ENCODE measurements around the gene PSMG4. TPM values are rescaled to one million over a fixed set of nuclear protein-coding genes. Genes with fewer than 3 reads are reported as not detected.

PSMG4 gene
- total RNA-seq, 1 donor from 2014 or later = 24.1 TPM

DNA sequence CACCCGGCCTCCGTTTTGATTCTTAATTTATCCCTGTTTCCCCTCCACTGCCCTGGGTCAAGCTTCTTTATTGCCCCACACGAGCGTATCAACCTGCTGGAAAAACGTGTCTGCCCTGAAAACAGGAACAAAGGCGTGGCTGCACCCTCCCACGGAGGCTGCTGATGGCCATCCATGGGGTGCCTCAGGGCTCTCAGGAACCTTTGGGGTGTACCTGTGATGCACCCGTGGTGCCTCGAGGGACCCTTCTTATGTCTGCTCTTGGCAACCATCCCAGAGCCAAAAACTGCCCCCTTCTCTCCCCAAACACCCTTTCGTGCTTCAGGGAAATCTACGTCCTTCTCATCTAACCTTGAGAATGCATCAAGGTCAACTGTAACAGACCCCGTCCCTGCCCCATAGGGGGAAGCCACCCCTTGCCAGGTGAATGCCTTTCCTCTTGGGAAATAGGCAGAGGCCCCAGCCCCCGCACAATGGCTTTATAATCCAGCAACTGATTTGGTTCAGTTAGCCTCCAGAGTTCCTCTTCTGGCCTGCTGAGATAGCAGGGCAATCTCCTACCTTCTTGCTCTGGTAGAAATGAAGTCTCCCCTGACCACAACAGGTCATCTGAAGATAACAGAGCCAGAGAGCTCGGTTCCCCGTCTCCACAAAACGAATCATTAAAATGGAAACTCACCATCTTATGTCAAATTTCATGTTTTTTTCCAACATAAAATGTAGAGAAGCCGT is 29.4 kb downstream of the PSMG4 start:
- Mint-ChIP-seq H3K4me1 (ENCODE audit: unreplicated experiment) (no peaks in the 10 kb centered on the region), H3K36me3 (peaks cover 23% of the 10 kb centered on the region), H3K27ac (no peak overlapping the region), H3K9me3 (no peaks in the 10 kb centered on the region), H3K4me3 (no peak overlapping the region), H3K27me3 (no peaks in the 10 kb centered on the region)
- no peak for DNase-seq (ENCODE audit: extremely low spot score, unreplicated experiment)
- TF ChIP-seq, protein P1, sequence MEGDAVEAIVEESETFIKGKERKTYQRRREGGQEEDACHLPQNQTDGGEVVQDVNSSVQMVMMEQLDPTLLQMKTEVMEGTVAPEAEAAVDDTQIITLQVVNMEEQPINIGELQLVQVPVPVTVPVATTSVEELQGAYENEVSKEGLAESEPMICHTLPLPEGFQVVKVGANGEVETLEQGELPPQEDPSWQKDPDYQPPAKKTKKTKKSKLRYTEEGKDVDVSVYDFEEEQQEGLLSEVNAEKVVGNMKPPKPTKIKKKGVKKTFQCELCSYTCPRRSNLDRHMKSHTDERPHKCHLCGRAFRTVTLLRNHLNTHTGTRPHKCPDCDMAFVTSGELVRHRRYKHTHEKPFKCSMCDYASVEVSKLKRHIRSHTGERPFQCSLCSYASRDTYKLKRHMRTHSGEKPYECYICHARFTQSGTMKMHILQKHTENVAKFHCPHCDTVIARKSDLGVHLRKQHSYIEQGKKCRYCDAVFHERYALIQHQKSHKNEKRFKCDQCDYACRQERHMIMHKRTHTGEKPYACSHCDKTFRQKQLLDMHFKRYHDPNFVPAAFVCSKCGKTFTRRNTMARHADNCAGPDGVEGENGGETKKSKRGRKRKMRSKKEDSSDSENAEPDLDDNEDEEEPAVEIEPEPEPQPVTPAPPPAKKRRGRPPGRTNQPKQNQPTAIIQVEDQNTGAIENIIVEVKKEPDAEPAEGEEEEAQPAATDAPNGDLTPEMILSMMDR (conservative IDR thresholded peaks at IDR 0.05) = no peak

GRCh38 chr6:3288711-3289663 is 30.2 kb downstream of the PSMG4 start:
- H3K36me3 Mint-ChIP-seq = peaks cover 27% of the 10 kb centered on the region
- TF ChIP-seq, protein P1 (conservative IDR thresholded peaks at IDR 0.05) = no peak
- no peak for DNase-seq (ENCODE audit: extremely low spot score, unreplicated experiment)
- no peak overlapping the region for H3K27ac Mint-ChIP-seq
- no peaks in the 10 kb centered on the region for H3K9me3 Mint-ChIP-seq
- no peak overlapping the region for H3K4me3 Mint-ChIP-seq
- no peaks in the 10 kb centered on the region for H3K4me1 Mint-ChIP-seq (ENCODE audit: unreplicated experiment)
- H3K27me3 Mint-ChIP-seq = no peaks in the 10 kb centered on the region

DNA sequence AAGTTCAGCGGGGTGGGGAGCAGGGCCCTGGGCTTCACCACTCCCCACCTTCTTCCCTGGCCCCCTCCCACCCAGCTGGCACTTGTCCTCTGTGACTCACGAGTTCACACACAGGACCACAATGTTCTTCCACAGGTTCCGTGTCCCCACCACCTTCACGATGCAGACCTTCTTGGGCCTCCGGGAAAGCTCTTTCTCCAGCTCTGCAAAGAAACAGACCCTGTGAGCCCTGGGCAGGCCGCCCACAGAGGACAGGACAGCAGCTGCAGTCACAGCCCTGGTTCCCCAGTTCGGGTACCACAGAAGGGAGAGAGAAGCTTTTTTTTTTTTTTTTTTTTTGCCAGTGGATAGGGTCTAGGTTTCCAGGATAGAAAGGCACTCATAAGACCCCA is 30.9 kb downstream of the PSMG4 start:
- Mint-ChIP-seq H3K27ac (no peak overlapping the region), H3K27me3 (no peaks in the 10 kb centered on the region), H3K9me3 (no peaks in the 10 kb centered on the region), H3K4me1 (ENCODE audit: unreplicated experiment) (no peaks in the 10 kb centered on the region), H3K36me3 (peaks cover 27% of the 10 kb centered on the region), H3K4me3 (no peak overlapping the region)
- TF ChIP-seq, protein P1 (conservative IDR thresholded peaks at IDR 0.05) = no peak
- DNase-seq (ENCODE audit: extremely low spot score, unreplicated experiment) = no peak

GRCh38 chr6:3290149-3290930 is 31.6 kb downstream of the PSMG4 start:
- Mint-ChIP-seq H3K27ac (no peak overlapping the region), H3K4me3 (no peak overlapping the region), H3K9me3 (no peaks in the 10 kb centered on the region), H3K36me3 (peaks cover 32% of the 10 kb centered on the region), H3K27me3 (no peaks in the 10 kb centered on the region), H3K4me1 (ENCODE audit: unreplicated experiment) (no peaks in the 10 kb centered on the region)
- TF ChIP-seq, protein P1 (conservative IDR thresholded peaks at IDR 0.05) = no peak
- no peak for DNase-seq (ENCODE audit: extremely low spot score, unreplicated experiment)

- H3K36me3 Mint-ChIP-seq = peaks cover 33% of the 10 kb centered on the region
- DNase-seq (ENCODE audit: extremely low spot score, unreplicated experiment) = no peak
- H3K4me3 Mint-ChIP-seq = no peak overlapping the region
- no peaks in the 10 kb centered on the region for H3K4me1 Mint-ChIP-seq (ENCODE audit: unreplicated experiment)
- no peak overlapping the region for H3K27ac Mint-ChIP-seq
- H3K27me3 Mint-ChIP-seq = no peaks in the 10 kb centered on the region
- TF ChIP-seq, protein P1 (conservative IDR thresholded peaks at IDR 0.05) = no peak
- no peaks in the 10 kb centered on the region for H3K9me3 Mint-ChIP-seq
Observed at GRCh38 chr6:3290931-3291211, 32.1 kb downstream of the PSMG4 start.

Measured in type B pancreatic cell (in vitro differentiated cells).